Ascending aorta (tissue), 2 donors: ENCODE data around the gene VNN1. TPM values are rescaled to one million over a fixed set of nuclear protein-coding genes. Genes with fewer than 3 reads are reported as not detected.
A peak's percentile ranks its signal among the peaks of the same experiment; 100 is the strongest.

Experiments used
- DNase-seq, 2 donors: peaks; one replicate each; pipeline ENCODE4 v3.0.0-alpha.2; 2019; ENCODE audit warnings: low spot score in 2 of 2
- H3K27ac ChIP-seq, 2 donors: fragments of 200-600 bp; sonication (generic); one replicate each; pipeline ENCODE4 v1.5.1; 2016 to 2017; ENCODE audit warnings: mild to moderate bottlenecking in 1 of 2
- H3K27me3 ChIP-seq: fragments of 200-600 bp; sonication (generic); one replicate; pipeline ENCODE4 v1.5.1; 2017
- H3K36me3 ChIP-seq, 2 donors: fragments of 200-600 bp; sonication (generic); one replicate each; pipeline ENCODE4 v1.5.1; 2016
- H3K4me1 ChIP-seq, 2 donors: fragments of 200-600 bp; sonication (generic); one replicate each; pipeline ENCODE4 v1.5.1; 2016 to 2017; ENCODE audit warnings: mild to moderate bottlenecking in 1 of 2
- H3K4me3 ChIP-seq, 2 donors: fragments of 200-600 bp; sonication (generic); one replicate each; pipeline ENCODE4 v1.5.1; 2016 to 2017; ENCODE audit warnings: mild to moderate bottlenecking in 1 of 2
- H3K9me3 ChIP-seq, 2 donors: fragments of 200-600 bp; sonication (generic); one replicate each; pipeline ENCODE4 v1.5.1; 2016
- intact Hi-C: fragments of 100-400 bp; cut with DNase I; formaldehyde crosslinking; loops from one replicate; pipeline ENCODE4 v1.15.1; 2023
- total RNA-seq: library from RNA; depleted of rRNA; stranded (reverse); fragments of >200 nt; gene quantifications from one replicate; pipeline ENCODE4 v1.1.0, GENCODE V29; 2016
- TF ChIP-seq, protein P1 (sequence below), 3 experiments: fragments of 200-600 bp in 2 of 3; fragments of 450-650 bp in 1 of 3; sonication (generic) in 2 of 3; IDR thresholded peaks; one replicate each; pipeline ENCODE4 v1.5.1; 2016 to 2019; ENCODE audit warnings: antibody characterized with exemption in 3 of 3, mild to moderate bottlenecking in 1 of 3, moderate library complexity in 1 of 3

The VNN1 gene, protein sequence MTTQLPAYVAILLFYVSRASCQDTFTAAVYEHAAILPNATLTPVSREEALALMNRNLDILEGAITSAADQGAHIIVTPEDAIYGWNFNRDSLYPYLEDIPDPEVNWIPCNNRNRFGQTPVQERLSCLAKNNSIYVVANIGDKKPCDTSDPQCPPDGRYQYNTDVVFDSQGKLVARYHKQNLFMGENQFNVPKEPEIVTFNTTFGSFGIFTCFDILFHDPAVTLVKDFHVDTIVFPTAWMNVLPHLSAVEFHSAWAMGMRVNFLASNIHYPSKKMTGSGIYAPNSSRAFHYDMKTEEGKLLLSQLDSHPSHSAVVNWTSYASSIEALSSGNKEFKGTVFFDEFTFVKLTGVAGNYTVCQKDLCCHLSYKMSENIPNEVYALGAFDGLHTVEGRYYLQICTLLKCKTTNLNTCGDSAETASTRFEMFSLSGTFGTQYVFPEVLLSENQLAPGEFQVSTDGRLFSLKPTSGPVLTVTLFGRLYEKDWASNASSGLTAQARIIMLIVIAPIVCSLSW
- total RNA-seq: not detected

DNA sequence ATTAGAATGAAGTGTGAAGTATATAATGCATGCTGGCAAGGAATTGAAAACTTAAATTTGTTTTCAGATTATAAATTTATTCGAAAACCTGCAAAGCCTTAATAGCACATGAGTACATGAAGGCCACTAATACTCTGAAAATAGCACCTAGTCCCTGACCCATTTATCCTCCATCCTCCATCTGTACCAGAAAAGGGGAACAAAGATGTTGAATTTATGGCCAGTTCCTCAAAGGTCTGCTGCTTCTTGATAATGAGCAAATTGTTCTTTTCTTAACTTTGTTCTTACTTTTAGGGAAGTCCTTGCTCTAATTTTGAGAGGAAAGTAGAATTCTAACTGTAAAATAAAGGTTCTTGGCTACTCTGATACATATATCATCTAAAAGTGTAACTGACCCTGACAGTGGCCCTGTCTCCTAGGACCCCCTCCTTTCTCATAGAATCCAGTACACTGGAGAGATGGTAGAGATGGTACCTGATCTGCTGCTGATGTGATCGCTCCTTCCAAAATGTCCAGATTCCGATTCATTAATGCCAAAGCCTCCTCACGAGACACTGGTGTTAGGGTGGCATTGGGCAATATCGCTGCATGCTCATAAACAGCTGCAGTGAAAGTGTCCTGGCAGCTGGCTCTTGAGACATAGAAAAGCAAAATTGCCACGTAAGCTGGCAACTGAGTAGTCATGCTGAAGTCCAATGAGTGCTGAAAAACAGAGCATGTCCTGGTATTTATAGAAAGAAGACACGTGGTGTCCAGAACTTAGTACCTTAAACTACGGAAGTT lies at the start of gene VNN1:
VNN1 (minus strand) TSS at position 704 of the 783 bp plus-strand sequence; CDS start at position 684, 20 bp downstream.
- Histone ChIP-seq H3K36me3 (no peaks in the 10 kb centered on the region), H3K9me3 (no peaks in the 10 kb centered on the region), H3K27ac (no peak within 1 kb of the TSS), H3K27me3 (no peaks in the 10 kb centered on the region), H3K4me3 (no peak within 1 kb of the TSS), H3K4me1 (no peaks in the 10 kb centered on the region)
- TF ChIP-seq, protein P1, sequence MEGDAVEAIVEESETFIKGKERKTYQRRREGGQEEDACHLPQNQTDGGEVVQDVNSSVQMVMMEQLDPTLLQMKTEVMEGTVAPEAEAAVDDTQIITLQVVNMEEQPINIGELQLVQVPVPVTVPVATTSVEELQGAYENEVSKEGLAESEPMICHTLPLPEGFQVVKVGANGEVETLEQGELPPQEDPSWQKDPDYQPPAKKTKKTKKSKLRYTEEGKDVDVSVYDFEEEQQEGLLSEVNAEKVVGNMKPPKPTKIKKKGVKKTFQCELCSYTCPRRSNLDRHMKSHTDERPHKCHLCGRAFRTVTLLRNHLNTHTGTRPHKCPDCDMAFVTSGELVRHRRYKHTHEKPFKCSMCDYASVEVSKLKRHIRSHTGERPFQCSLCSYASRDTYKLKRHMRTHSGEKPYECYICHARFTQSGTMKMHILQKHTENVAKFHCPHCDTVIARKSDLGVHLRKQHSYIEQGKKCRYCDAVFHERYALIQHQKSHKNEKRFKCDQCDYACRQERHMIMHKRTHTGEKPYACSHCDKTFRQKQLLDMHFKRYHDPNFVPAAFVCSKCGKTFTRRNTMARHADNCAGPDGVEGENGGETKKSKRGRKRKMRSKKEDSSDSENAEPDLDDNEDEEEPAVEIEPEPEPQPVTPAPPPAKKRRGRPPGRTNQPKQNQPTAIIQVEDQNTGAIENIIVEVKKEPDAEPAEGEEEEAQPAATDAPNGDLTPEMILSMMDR (IDR thresholded peaks at IDR 0.05): no peak
- DNase-seq: peak; percentile 22 to 71
- intact Hi-C loops: no loop called here

DNA sequence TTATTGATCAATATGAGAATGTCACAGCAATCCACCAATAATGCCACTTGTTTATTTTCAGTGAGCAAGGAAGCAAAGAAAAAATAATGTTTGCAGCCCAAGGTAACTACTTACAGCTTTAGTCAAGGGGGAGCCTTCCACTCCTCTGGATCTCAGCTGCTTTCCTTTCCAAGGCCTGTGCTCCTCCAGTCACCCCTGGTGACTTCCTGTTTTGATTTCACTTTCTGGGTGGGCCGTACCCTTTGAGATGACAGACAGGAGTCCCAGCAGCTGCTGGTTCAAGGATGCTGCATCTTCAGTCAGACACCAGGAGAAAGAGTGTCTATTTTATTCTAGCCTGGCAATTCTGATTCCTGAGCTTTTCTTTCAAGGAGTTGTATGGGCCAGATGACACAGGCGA lies 49.4 kb upstream of the VNN1 start:
- DNase-seq: no peak
- Histone ChIP-seq H3K27me3 (no peaks in the 10 kb centered on the region), H3K9me3 (no peaks in the 10 kb centered on the region), H3K4me3 (no peak overlapping the region), H3K27ac (no peak overlapping the region), H3K36me3 (no peaks in the 10 kb centered on the region), H3K4me1 (peaks cover 3 to 5% of the 10 kb centered on the region in 2 donors)
- intact Hi-C loops: no loop called here
- TF ChIP-seq, protein P1 (IDR thresholded peaks at IDR 0.05): no peak

DNA sequence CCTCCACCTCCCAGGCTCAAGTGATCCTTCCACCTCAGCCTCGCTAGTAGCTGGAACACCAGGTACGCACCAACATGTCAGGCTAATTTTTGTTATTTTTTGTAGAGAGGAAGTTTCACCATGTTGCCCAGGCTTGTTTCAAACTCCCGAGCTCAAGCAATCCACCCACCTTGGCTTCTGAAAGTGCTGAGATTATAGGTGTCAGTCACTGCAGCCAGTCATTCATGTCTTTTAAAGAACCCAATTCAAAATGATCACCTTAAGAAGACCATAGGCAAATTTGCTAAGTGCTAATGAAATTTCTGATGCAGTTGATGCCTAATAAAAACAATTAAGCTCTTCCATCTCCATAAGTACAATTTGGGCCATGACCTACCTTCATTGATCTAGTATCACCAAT lies 46.4 kb upstream of the VNN1 start:
- TF ChIP-seq, protein P1 (IDR thresholded peaks at IDR 0.05): no peak
- peaks cover 3 to 5% of the 10 kb centered on the region in 2 donors for H3K4me1 ChIP-seq

DNA sequence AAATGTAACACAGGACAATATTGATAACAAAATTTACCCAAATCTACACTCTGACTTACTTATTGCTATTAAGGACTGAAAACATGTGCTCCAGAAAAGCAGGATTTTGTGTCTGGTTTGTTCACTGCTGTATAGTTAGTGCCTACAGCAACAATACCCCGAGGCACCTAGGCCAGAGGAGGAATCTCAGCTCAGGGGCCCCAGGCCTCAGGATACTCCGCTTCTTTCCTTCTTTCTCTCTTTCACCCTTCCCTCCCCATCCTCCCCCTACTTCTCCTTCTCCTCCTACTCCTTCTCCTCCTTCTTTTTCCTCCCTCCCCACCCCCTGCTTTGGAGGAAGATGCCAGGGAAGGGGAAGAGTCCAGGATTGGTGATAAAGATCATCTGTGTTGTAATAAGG lies 44.8 kb upstream of the VNN1 start:
- H3K4me1 ChIP-seq: peaks cover 0 to 5% of the 10 kb centered on the region in 2 donors
- no peaks in the 10 kb centered on the region for H3K9me3 ChIP-seq
- H3K27me3 ChIP-seq: no peaks in the 10 kb centered on the region
- H3K36me3 ChIP-seq: no peaks in the 10 kb centered on the region
- TF ChIP-seq, protein P1 (IDR thresholded peaks at IDR 0.05): no peak
- H3K27ac ChIP-seq: peak overlapping the region in 1 of 2 donors; percentile 42
- no peak for DNase-seq
- no peak overlapping the region for H3K4me3 ChIP-seq
- intact Hi-C loops: no loop called here

More for the DNA sequence above, 46.4 kb upstream of the VNN1 start:
- no peaks in the 10 kb centered on the region for H3K36me3 ChIP-seq
- DNase-seq: no peak
- no peak overlapping the region for H3K27ac ChIP-seq
- no peaks in the 10 kb centered on the region for H3K27me3 ChIP-seq
- intact Hi-C loops: no loop called here
- H3K9me3 ChIP-seq: no peaks in the 10 kb centered on the region
- no peak overlapping the region for H3K4me3 ChIP-seq

DNA sequence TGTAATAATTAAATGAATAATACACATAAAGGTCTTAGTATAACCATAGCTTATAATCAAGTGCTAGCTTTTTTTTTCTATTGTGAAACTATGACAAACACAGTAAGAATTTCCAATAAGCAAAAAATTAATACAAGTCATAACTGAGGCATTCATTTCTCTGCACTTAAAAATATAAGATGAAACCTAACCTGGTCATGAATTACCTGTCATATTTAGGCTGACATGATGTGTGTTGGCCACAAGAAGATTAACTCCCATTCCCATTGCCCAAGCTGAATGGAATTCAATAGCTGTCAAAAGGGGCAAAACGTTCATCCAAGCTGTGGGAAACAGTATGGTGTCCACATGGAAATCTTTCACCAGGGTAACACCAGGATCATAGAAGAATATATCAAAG lies 38.4 kb upstream of the VNN1 start:
- Histone ChIP-seq H3K9me3 (no peaks in the 10 kb centered on the region), H3K4me3 (no peak overlapping the region)

More for the DNA sequence above, 38.4 kb upstream of the VNN1 start:
- Histone ChIP-seq H3K27ac (no peak overlapping the region), H3K27me3 (no peaks in the 10 kb centered on the region), H3K36me3 (no peaks in the 10 kb centered on the region), H3K4me1 (no peaks in the 10 kb centered on the region)
- intact Hi-C loops: no loop called here
- TF ChIP-seq, protein P1 (IDR thresholded peaks at IDR 0.05): no peak
- DNase-seq: no peak
